Limb (tissue), 2 donors: Measurements from ENCODE around the gene PDZD8.

ENCODE experiments used
- DNase-seq, 2 donors: peaks; one replicate each; pipeline ENCODE4 v3.0.0-alpha.2; 2016; ENCODE audit errors: extremely low spot score in 2 of 2

The PDZD8 gene

GRCh38 chr10:117228210-117228609 is 147.0 kb downstream of the PDZD8 start:
- DNase-seq = no peak
